Thyroid gland (tissue), 4 donors: ENCODE results near the gene IL25.

Experiments
- CTCF ChIP-seq, 6 experiments: fragments of 200-600 bp in 3 of 6; fragments of 450-650 bp in 3 of 6; sonication (generic) in 3 of 6; IDR thresholded peaks; one replicate each; pipeline ENCODE4 v1.5.1; 2016 to 2019; ENCODE audit warnings: antibody characterized with exemption in 6 of 6, mild to moderate bottlenecking in 2 of 6, inconsistent platforms in 1 of 6, moderate library complexity in 1 of 6
- POLR2A ChIP-seq, 2 donors: fragments of 450-650 bp; IDR thresholded peaks; one replicate each; pipeline ENCODE4 v1.6.1; 2017; ENCODE audit warnings: antibody characterized with exemption in 2 of 2, mild to moderate bottlenecking in 2 of 2, moderate library complexity in 1 of 2

GRCh38 chr14:23405096-23405495, 32.5 kb downstream of the IL25 start:
- TF ChIP-seq CTCF (IDR thresholded peaks at IDR 0.05) (no peak), POLR2A (IDR thresholded peaks at IDR 0.05) (no peak)
